Thyroid gland (tissue), 4 donors: ENCODE results near the gene ELL.

Experiments
- POLR2A ChIP-seq, 2 donors: fragments of 450-650 bp; IDR thresholded peaks; one replicate each; pipeline ENCODE4 v1.6.1; 2017; ENCODE audit warnings: antibody characterized with exemption in 2 of 2, mild to moderate bottlenecking in 2 of 2, moderate library complexity in 1 of 2
- TF ChIP-seq, protein P1 (sequence below), 6 experiments: fragments of 200-600 bp in 3 of 6; fragments of 450-650 bp in 3 of 6; sonication (generic) in 3 of 6; IDR thresholded peaks; one replicate each; pipeline ENCODE4 v1.5.1; 2016 to 2019; ENCODE audit warnings: antibody characterized with exemption in 6 of 6, mild to moderate bottlenecking in 2 of 6, inconsistent platforms in 1 of 6, moderate library complexity in 1 of 6

DNA sequence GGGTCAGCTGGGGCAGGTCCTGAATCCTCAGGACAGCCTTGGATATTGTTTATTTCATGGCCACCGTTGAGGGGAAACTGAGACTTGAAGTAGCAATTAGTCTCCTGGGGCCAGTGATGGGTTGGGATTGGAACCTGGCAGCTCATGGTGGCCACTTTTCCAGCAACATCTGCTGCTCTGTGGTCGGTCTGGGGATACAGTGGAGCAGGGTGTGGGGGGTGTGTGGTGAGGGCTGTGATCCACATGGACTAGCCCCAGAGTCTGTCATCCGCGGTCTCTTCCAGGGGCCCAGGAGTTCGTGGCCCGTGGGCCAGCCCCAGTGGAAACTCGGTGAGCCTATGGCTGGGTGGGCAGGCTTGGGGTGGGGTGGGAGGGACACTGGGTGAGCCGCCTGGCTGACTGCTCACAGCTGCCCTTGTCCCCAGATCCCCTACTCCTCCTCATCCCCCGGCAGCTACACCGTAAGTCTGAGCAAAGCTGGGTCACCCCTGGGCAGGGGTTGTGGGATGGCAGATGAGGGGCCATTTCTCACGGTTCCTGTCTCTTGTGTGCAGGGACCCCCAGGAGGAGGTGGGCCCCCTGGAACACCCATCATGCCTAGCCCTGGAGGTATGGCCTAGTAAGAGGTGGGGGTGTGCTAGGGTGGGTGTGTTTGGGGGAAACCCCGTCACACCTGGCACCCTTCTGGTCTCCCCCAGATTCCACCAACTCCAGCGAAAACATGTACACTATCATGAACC, 89.4 kb downstream of the ELL start:
- TF ChIP-seq, protein P1, sequence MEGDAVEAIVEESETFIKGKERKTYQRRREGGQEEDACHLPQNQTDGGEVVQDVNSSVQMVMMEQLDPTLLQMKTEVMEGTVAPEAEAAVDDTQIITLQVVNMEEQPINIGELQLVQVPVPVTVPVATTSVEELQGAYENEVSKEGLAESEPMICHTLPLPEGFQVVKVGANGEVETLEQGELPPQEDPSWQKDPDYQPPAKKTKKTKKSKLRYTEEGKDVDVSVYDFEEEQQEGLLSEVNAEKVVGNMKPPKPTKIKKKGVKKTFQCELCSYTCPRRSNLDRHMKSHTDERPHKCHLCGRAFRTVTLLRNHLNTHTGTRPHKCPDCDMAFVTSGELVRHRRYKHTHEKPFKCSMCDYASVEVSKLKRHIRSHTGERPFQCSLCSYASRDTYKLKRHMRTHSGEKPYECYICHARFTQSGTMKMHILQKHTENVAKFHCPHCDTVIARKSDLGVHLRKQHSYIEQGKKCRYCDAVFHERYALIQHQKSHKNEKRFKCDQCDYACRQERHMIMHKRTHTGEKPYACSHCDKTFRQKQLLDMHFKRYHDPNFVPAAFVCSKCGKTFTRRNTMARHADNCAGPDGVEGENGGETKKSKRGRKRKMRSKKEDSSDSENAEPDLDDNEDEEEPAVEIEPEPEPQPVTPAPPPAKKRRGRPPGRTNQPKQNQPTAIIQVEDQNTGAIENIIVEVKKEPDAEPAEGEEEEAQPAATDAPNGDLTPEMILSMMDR (IDR thresholded peaks at IDR 0.05) = no peak
- TF ChIP-seq POLR2A (IDR thresholded peaks at IDR 0.05) = no peak
